DMS114 treated with DMSO at 0.1 percent for 48 hours (cell line): ENCODE data around the gene FST.

Source experiments
- DNase-seq: peaks from one replicate; lab custom pipeline; 2025; ENCODE audit not compliant: unreplicated experiment; lab: John Stamatoyannopoulos, UW

Gene FST

GRCh38 chr5:53480416-53481158, at the start of gene FST:
Gene FST, plus strand, starts transcription at chr5:53480629. Its CDS starts 163 bp downstream, at chr5:53480792.
- no peak for DNase-seq

- DNase-seq, result no peak
These were observed 48.8 kb upstream of the FST start for GRCh38 chr5:53431665-53432064.

GRCh38 chr5:53433026-53433425, 47.4 kb upstream of the FST start:
- DNase-seq, result no peak

- DNase-seq, result no peak
These were observed 45.9 kb upstream of the FST start for GRCh38 chr5:53434541-53434940.

GRCh38 chr5:53436480-53437191, 43.8 kb upstream of the FST start:
- no peak for DNase-seq

- DNase-seq, result no peak
These were observed 42.4 kb upstream of the FST start for GRCh38 chr5:53438079-53438478.

GRCh38 chr5:53438486-53439472, 41.6 kb upstream of the FST start:
- no peak for DNase-seq

GRCh38 chr5:53442961-53443360, 37.5 kb upstream of the FST start:
- no peak for DNase-seq

GRCh38 chr5:53445569-53445968, 34.9 kb upstream of the FST start:
- DNase-seq, result no peak

- no peak for DNase-seq
These were observed 33.5 kb upstream of the FST start for GRCh38 chr5:53446908-53447307.

GRCh38 chr5:53448851-53449250, 31.6 kb upstream of the FST start:
- DNase-seq, result no peak

- DNase-seq, result no peak
These were observed 26.3 kb upstream of the FST start for GRCh38 chr5:53453898-53454718.

- DNase-seq, result no peak
These were observed 25.8 kb upstream of the FST start for GRCh38 chr5:53454719-53455000.

- no peak for DNase-seq
These were observed 24.1 kb upstream of the FST start for GRCh38 chr5:53456366-53456765.

- no peak for DNase-seq
These were observed 16.4 kb upstream of the FST start for GRCh38 chr5:53463909-53464621.

- DNase-seq, result no peak
These were observed 15.7 kb upstream of the FST start for GRCh38 chr5:53464722-53465121.

GRCh38 chr5:53469946-53470687, 10.3 kb upstream of the FST start:
- no peak for DNase-seq

GRCh38 chr5:53472279-53472678, 8.2 kb upstream of the FST start:
- no peak for DNase-seq

- no peak for DNase-seq
These were observed 7.5 kb upstream of the FST start for GRCh38 chr5:53472720-53473510.
